H1 (cell line): ENCODE measurements around the gene SARS2. TPM values are rescaled to one million over a fixed set of nuclear protein-coding genes. Genes with fewer than 3 reads are reported as not detected.
A peak's percentile ranks its signal among the peaks of the same experiment; 100 is the strongest.

ENCODE experiments used
- CEBPB ChIP-seq: IDR thresholded peaks from 2 replicates; pipeline ENCODE4 v1.6.1; 2012; ENCODE audit warnings: low read depth, low read length
- EGR1 ChIP-seq: IDR thresholded peaks from 2 replicates; pipeline ENCODE4 v1.6.1; 2011; ENCODE audit warnings: low read depth, low read length, borderline replicate concordance
- HDAC2 ChIP-seq, 2 experiments: fragments of 300-600 bp in 1 of 2; sonication (generic) in 1 of 2; IDR thresholded peaks; 2 replicates each; pipeline ENCODE4 v1.6.1; 2011 to 2012; ENCODE audit warnings: low read depth in 2 of 2, low read length in 2 of 2, mild to moderate bottlenecking in 2 of 2, moderate library complexity in 2 of 2, borderline replicate concordance in 1 of 2, inconsistent platforms in 1 of 2
- HDAC6 ChIP-seq: IDR thresholded peaks from one replicate; pipeline ENCODE4 v1.7.1; 2012; ENCODE audit warnings: low read depth, mild to moderate bottlenecking, inconsistent platforms, low read length, moderate library complexity
- KDM1A ChIP-seq: fragments of 200-600, 300-600 bp; sonication (generic); IDR thresholded peaks from 2 replicates; pipeline ENCODE4 v1.7.1; 2016; ENCODE audit warnings: mild to moderate bottlenecking, low read length, borderline replicate concordance
- SIN3A ChIP-seq, 2 experiments: IDR thresholded peaks in 1 of 2; conservative IDR thresholded peaks in 1 of 2; 2 replicates each; pipeline ENCODE4 v1.6.1; 2011 to 2012; ENCODE audit warnings: low read length in 2 of 2, improper control_type of control experiment in 1 of 2, low read depth in 1 of 2, mild to moderate bottlenecking in 1 of 2
- SP1 ChIP-seq: IDR thresholded peaks from 2 replicates; pipeline ENCODE4 v1.6.1; 2011; ENCODE audit warnings: low read depth, low read length
- YY1 ChIP-seq: IDR thresholded peaks from 2 replicates; pipeline ENCODE4 v1.6.1; 2011; ENCODE audit warnings: low read depth, mild to moderate bottlenecking, low read length
- polyA plus RNA-seq, 7 experiments: library from polyadenylated mRNA; depleted of rRNA in 3 of 7; stranded (reverse) in 5 of 7; unstranded in 2 of 7; fragments of >200 nt in 5 of 7; fragments of 200-250 nt in 2 of 7; gene quantifications; 1 replicate in 5 of 7; 2 replicates in 1 of 7; 4 replicates in 1 of 7; pipeline versions ENCODE4 v1.2.1 to v1.2.3, GENCODE V29; 2011 to 2013; ENCODE audit warnings: missing spikeins in 2 of 7, mixed read lengths in 2 of 7
- total RNA-seq: library from RNA; stranded (reverse); fragmentation: NEBNext Ultra II Directional; extraction: Animal tissue kit (Norgen Biotek cat#: 25700); gene quantifications from 2 replicates; pipeline ENCODE4 v1.2.1, GENCODE V29; 2021

SARS2 gene
- total and polyA plus RNA-seq, 2 of the 8 experiments (the other 6 are each of a cell fraction or from before 2014, with no cell fraction given), result 68.0 to 102 TPM

- TF ChIP-seq HDAC6 (no peak), HDAC2 (IDR thresholded peaks at IDR 0.05; ENCODE audit: borderline replicate concordance in 1 of 2, low read depth in 2 of 2, low read length in 2 of 2) (peak; percentile 42 to 81; a peak in 1 of 4 replicates), KDM1A (0 out of 2 replicates have a peak, but pooled peaks have one; percentile 38), EGR1 (no peak), CEBPB (peak; percentile 23), SIN3A (conservative IDR thresholded peaks at IDR 0.05 in 1 of 2, IDR thresholded peaks at IDR 0.05 in 1 of 2; ENCODE audit: low read depth in 1 of 2, low read length in 2 of 2) (peak; percentile 77 to 96; a peak in 2 of 4 replicates), SP1 (peak; percentile 96), YY1 (peak; percentile 99)
These were observed 30.9 kb downstream of the SARS2 start, which contains the start of the genes NFKBIB and SIRT2 (continued) for GRCh38 chr19:38899447-38900201.
